WTC11 (cell line): ENCODE measurements around the gene OPCML.

Experiments used
- ATF1 ChIP-seq: sonication (generic); formaldehyde crosslinking; IDR thresholded peaks from 2 replicates; pipeline ENCODE4 v1.8.1; 2023; ENCODE audit warnings: mild to moderate bottlenecking, moderate library complexity, missing genetic modification reagents
- ATF3 ChIP-seq: sonication (generic); formaldehyde crosslinking; conservative IDR thresholded peaks from 2 replicates; pipeline ENCODE4 v1.8.1; 2022; ENCODE audit warnings: mild to moderate bottlenecking, missing genetic modification reagents
- CREB1 ChIP-seq: sonication (generic); formaldehyde crosslinking; IDR thresholded peaks from 2 replicates; pipeline ENCODE4 v1.8.0; 2023; ENCODE audit warnings: mild to moderate bottlenecking, missing genetic modification reagents
- CTCF ChIP-seq: fragments of 200-600 bp; IDR thresholded peaks from 2 replicates; pipeline ENCODE4 v1.8.0; 2022; ENCODE audit warnings: antibody characterized with exemption
- GRHL2 ChIP-seq: fragments of 250-450 bp; sonication (Bioruptor Pico); IDR thresholded peaks from 2 replicates; pipeline ENCODE4 v1.8.0; 2022; ENCODE audit warnings: mild to moderate bottlenecking, moderate library complexity; ENCODE audit not compliant: insufficient replicate concordance, severe bottlenecking
- IRF2 ChIP-seq: sonication (generic); formaldehyde crosslinking; IDR thresholded peaks from 2 replicates; pipeline ENCODE4 v1.8.0; 2022; ENCODE audit warnings: low read depth, missing genetic modification reagents, borderline replicate concordance
- JUN ChIP-seq: sonication (generic); formaldehyde crosslinking; IDR thresholded peaks from 2 replicates; pipeline ENCODE4 v1.8.0; 2023; ENCODE audit warnings: mild to moderate bottlenecking, missing genetic modification reagents
- USF2 ChIP-seq: sonication (generic); formaldehyde crosslinking; IDR thresholded peaks from 2 replicates; pipeline ENCODE4 v1.8.1; 2023; ENCODE audit warnings: mild to moderate bottlenecking, missing genetic modification reagents, moderate library complexity
- TF ChIP-seq, protein P1 (sequence below): sonication (generic); formaldehyde crosslinking; IDR thresholded peaks from 2 replicates; pipeline ENCODE4 v1.8.1; 2023; ENCODE audit warnings: mild to moderate bottlenecking, missing genetic modification reagents, moderate library complexity
- TF ChIP-seq, protein P2 (sequence below): sonication (generic); formaldehyde crosslinking; IDR thresholded peaks from 2 replicates; pipeline ENCODE4 v1.8.1; 2023; ENCODE audit warnings: mild to moderate bottlenecking, missing genetic modification reagents

DNA sequence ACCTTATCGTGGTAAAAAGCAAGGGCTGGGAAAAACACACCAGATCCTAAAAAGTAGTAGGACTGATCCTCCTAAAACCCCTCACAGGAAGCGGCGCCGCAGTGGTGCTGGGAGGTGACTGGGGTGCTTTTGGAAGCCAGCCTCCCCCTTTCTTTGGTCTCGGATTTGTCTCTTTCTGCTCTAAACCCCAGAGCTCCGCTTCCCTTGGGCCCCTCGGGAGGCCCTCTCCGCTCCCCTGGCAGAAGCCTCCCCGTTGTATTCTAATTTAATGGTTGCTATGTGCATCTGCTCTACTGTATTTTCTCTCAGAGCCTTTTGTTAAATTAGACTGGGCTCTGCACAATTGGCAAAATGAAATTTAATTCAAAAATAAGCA is 587.7 kb downstream of the OPCML start:
- TF ChIP-seq ATF1 (CRISPR knock-in tag) = no peak
- no peak for TF ChIP-seq CREB1 (CRISPR knock-in tag)
- TF ChIP-seq, protein P1, sequence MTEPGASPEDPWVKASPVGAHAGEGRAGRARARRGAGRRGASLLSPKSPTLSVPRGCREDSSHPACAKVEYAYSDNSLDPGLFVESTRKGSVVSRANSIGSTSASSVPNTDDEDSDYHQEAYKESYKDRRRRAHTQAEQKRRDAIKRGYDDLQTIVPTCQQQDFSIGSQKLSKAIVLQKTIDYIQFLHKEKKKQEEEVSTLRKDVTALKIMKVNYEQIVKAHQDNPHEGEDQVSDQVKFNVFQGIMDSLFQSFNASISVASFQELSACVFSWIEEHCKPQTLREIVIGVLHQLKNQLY = no peak
- no peak for TF ChIP-seq ATF3
- TF ChIP-seq USF2 (CRISPR knock-in tag) = no peak
- TF ChIP-seq, protein P2, sequence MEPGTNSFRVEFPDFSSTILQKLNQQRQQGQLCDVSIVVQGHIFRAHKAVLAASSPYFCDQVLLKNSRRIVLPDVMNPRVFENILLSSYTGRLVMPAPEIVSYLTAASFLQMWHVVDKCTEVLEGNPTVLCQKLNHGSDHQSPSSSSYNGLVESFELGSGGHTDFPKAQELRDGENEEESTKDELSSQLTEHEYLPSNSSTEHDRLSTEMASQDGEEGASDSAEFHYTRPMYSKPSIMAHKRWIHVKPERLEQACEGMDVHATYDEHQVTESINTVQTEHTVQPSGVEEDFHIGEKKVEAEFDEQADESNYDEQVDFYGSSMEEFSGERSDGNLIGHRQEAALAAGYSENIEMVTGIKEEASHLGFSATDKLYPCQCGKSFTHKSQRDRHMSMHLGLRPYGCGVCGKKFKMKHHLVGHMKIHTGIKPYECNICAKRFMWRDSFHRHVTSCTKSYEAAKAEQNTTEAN (CRISPR knock-in tag) = no peak
- no peak for TF ChIP-seq JUN (CRISPR knock-in tag)
- no peak for TF ChIP-seq IRF2 (CRISPR knock-in tag)
- TF ChIP-seq CTCF = no peak
- TF ChIP-seq GRHL2 (CRISPR knock-in tag) = no peak
